GM23338 (cell line): ENCODE measurements around the gene PPP6R3. TPM values are rescaled to one million over a fixed set of nuclear protein-coding genes. Genes with fewer than 3 reads are reported as not detected.

Experiments used
- ATAC-seq: fragments of 200-7000 bp; cut with Tn5 transposase; 3 replicates; pipeline ENCODE4 v1.9.1; 2020
- DNase-seq: peaks from one replicate; pipeline ENCODE4 v3.0.0-alpha.2; 2015; ENCODE audit warnings: low spot score
- H2AFZ ChIP-seq: fragments of 200-600 bp; sonication (generic); 2 replicates; pipeline ENCODE4 v1.8.0; 2016; ENCODE audit warnings: antibody characterized with exemption, mild to moderate bottlenecking, moderate library complexity
- H3F3A ChIP-seq: fragments of 200-600 bp; sonication (generic); replicated peaks from 2 replicates; pipeline ENCODE4 v1.8.0; 2017; ENCODE audit warnings: antibody characterized with exemption, mixed run types, low read depth
- H3K27ac ChIP-seq: fragments of 200-600 bp; sonication (generic); 2 replicates; pipeline ENCODE4 v1.6.1; 2016; ENCODE audit warnings: low read depth
- H3K27me3 ChIP-seq: fragments of 200-600 bp; sonication (generic); 2 replicates; pipeline ENCODE4 v1.8.0; 2016; ENCODE audit warnings: mild to moderate bottlenecking, mixed run types, moderate library complexity; ENCODE audit not compliant: insufficient read depth
- H3K36me3 ChIP-seq: fragments of 200-600 bp; sonication (generic); 2 replicates; pipeline ENCODE4 v1.8.0; 2016; ENCODE audit warnings: mild to moderate bottlenecking; ENCODE audit not compliant: insufficient read depth
- H3K4me1 ChIP-seq: fragments of 200-600 bp; sonication (generic); 2 replicates; pipeline ENCODE4 v1.8.0; 2016; ENCODE audit warnings: mild to moderate bottlenecking, moderate library complexity; ENCODE audit not compliant: insufficient read depth
- H3K4me2 ChIP-seq: fragments of 200-600 bp; sonication (generic); 2 replicates; pipeline ENCODE4 v1.7.1; 2017; ENCODE audit warnings: mixed run types
- H3K4me3 ChIP-seq: fragments of 200-600 bp; sonication (generic); 2 replicates; pipeline ENCODE4 v1.6.1; 2016; ENCODE audit warnings: mixed run types
- H3K79me2 ChIP-seq: fragments of 200-600 bp; sonication (generic); replicated peaks from 2 replicates; pipeline ENCODE4 v1.8.0; 2017; ENCODE audit warnings: mild to moderate bottlenecking; ENCODE audit not compliant: insufficient read depth
- H3K9me2 ChIP-seq: fragments of 200-600 bp; sonication (generic); 2 replicates; pipeline ENCODE4 v1.8.0; 2017; ENCODE audit not compliant: insufficient read depth
- H4K20me1 ChIP-seq: fragments of 200-600 bp; sonication (generic); replicated peaks from 2 replicates; pipeline ENCODE4 v1.8.0; 2017; ENCODE audit warnings: mild to moderate bottlenecking; ENCODE audit not compliant: insufficient read depth
- H3K27ac Mint-ChIP-seq: 2 replicates; pipeline ENCODE4 v1.8.0; 2020; ENCODE audit warnings: inconsistent platforms, mild to moderate bottlenecking, moderate library complexity, mixed read lengths
- H3K27me3 Mint-ChIP-seq: 3 replicates; pipeline ENCODE4 v1.8.0; 2022; ENCODE audit warnings: low read depth, mild to moderate bottlenecking, moderate library complexity, mixed read lengths, inconsistent platforms; ENCODE audit not compliant: insufficient read depth, poor library complexity
- H3K36me3 Mint-ChIP-seq: 3 replicates; pipeline ENCODE4 v1.8.0; 2021; ENCODE audit warnings: low read depth, mild to moderate bottlenecking, inconsistent platforms, moderate library complexity, mixed read lengths
- H3K4me1 Mint-ChIP-seq: 3 replicates; pipeline ENCODE4 v1.8.0; 2020; ENCODE audit warnings: mild to moderate bottlenecking, inconsistent platforms, mixed read lengths
- H3K4me3 Mint-ChIP-seq: 3 replicates; pipeline ENCODE4 v1.8.0; 2021; ENCODE audit warnings: moderate library complexity, mild to moderate bottlenecking, inconsistent platforms, mixed read lengths
- H3K9me3 Mint-ChIP-seq: 3 replicates; pipeline ENCODE4 v1.8.0; 2020; ENCODE audit warnings: moderate library complexity, mild to moderate bottlenecking, inconsistent platforms, mixed read lengths
- CREB1 ChIP-seq: fragments of 250-450 bp; sonication (Bioruptor Pico); IDR thresholded peaks from 2 replicates; pipeline ENCODE4 v1.5.0; 2020; ENCODE audit warnings: low read depth, mild to moderate bottlenecking, moderate library complexity
- CTCF ChIP-seq, 2 experiments: fragments of 200-600 bp in 1 of 2; sonication (generic) in 1 of 2; conservative IDR thresholded peaks; 2 replicates each; pipeline versions ENCODE4 v1.5.1 to v1.6.1; 2016 to 2017; ENCODE audit warnings: antibody characterized with exemption in 2 of 2, low read depth in 2 of 2, mild to moderate bottlenecking in 2 of 2, moderate library complexity in 1 of 2
- ETS1 ChIP-seq: IDR thresholded peaks from 2 replicates; pipeline ENCODE4 v1.6.1; 2016; ENCODE audit warnings: antibody characterized with exemption
- EZH2 ChIP-seq: fragments of 200-600 bp; sonication (generic); IDR thresholded peaks from one replicate; pipeline ENCODE4 v1.8.0; 2017; ENCODE audit warnings: antibody characterized with exemption, mild to moderate bottlenecking, low read depth; ENCODE audit not compliant: unreplicated experiment
- EZH2phosphoT487 ChIP-seq: fragments of 200-600 bp; sonication (generic); IDR thresholded peaks from one replicate; pipeline ENCODE4 v1.8.1; 2018; ENCODE audit warnings: antibody characterized with exemption; ENCODE audit not compliant: unreplicated experiment
- JUNB ChIP-seq: IDR thresholded peaks from one replicate; pipeline ENCODE4 v1.6.1; 2016; ENCODE audit warnings: antibody characterized with exemption; ENCODE audit not compliant: unreplicated experiment
- NANOG ChIP-seq: IDR thresholded peaks from 2 replicates; pipeline ENCODE4 v1.6.1; 2016; ENCODE audit warnings: antibody characterized with exemption, borderline replicate concordance
- POLR2AphosphoS5 ChIP-seq: IDR thresholded peaks from 2 replicates; pipeline ENCODE4 v1.6.1; 2016; ENCODE audit warnings: antibody characterized with exemption, low read depth
- REST ChIP-seq: IDR thresholded peaks from one replicate; pipeline ENCODE4 v1.6.1; 2018; ENCODE audit warnings: antibody characterized with exemption; ENCODE audit not compliant: unreplicated experiment
- STAT1 ChIP-seq: IDR thresholded peaks from one replicate; pipeline ENCODE4 v1.6.1; 2016; ENCODE audit warnings: antibody characterized with exemption; ENCODE audit not compliant: unreplicated experiment
- ZNF114 ChIP-seq: fragments of 250-450 bp; sonication (Bioruptor Pico); IDR thresholded peaks from 2 replicates; pipeline ENCODE4 v1.5.0; 2020; ENCODE audit warnings: mild to moderate bottlenecking, moderate library complexity
- ZNF331 ChIP-seq: fragments of 250-450 bp; sonication (Bioruptor Pico); IDR thresholded peaks from 2 replicates; pipeline ENCODE4 v1.5.0; 2020; ENCODE audit warnings: low read depth, mild to moderate bottlenecking, moderate library complexity
- ZNF462 ChIP-seq: fragments of 250-450 bp; sonication (Bioruptor Pico); IDR thresholded peaks from 2 replicates; pipeline ENCODE4 v1.5.0; 2020; ENCODE audit warnings: mild to moderate bottlenecking, moderate library complexity
- polyA plus RNA-seq: library from polyadenylated mRNA; unstranded; fragments of >200 nt; fragmentation: Nextera tagmentation; extraction: Ambion mirVana; gene quantifications from 2 replicates; pipeline ENCODE4 v1.2.1, GENCODE V29; 2016
- total RNA-seq: library from RNA; depleted of rRNA; stranded (reverse); fragments of >200 nt; shearing (Covaris generic); gene quantifications from 2 replicates; pipeline ENCODE4 v1.2.3, GENCODE V29; 2014

PPP6R3 gene
- total and polyA plus RNA-seq, 2 experiments from 2014 or later = 170 to 268 TPM

DNA sequence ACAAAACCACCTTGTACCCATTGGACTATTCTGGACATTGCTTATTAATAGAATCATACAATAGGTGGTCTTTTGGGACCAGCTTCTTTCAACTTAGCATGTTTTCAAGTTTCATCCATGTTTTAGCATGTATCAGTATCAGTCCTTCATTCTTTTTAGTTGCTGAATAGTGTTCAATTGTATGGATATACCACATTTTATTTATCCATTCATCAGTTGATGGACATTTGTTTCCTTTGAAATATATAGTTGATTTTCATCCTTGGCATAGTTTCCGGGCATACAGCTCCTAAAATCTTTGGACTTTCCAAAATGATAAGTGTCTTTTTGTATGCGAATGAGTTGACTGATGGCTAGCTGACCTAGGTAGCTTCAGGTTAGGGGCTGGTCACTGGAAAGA lies 12.2 kb downstream of the PPP6R3 start:
- Histone ChIP-seq H3K27me3 (no peaks in the 10 kb centered on the region), H3K4me1 (peaks cover 38% of the 10 kb centered on the region), H3K4me2 (no peak overlapping the region), H3K9me2 (no peaks in the 10 kb centered on the region), H2AFZ (no peak overlapping the region), H3K4me3 (no peak overlapping the region), H3K36me3 (peaks cover 4% of the 10 kb centered on the region), H3K79me2 (peaks cover 98% of the 10 kb centered on the region), H4K20me1 (peaks cover 63% of the 10 kb centered on the region), H3F3A (peaks cover 10% of the 10 kb centered on the region; the same call in 1 of the 2 replicates), H3K27ac (no peak overlapping the region)
- Mint-ChIP-seq H3K27me3 (peaks cover 9% of the 10 kb centered on the region), H3K36me3 (peaks cover 68% of the 10 kb centered on the region), H3K9me3 (peaks cover 27% of the 10 kb centered on the region; the same call in 2 of the 3 replicates), H3K4me3 (no peak overlapping the region), H3K27ac (no peak overlapping the region), H3K4me1 (peaks cover 46% of the 10 kb centered on the region)
- no peak for TF ChIP-seq CTCF (conservative IDR thresholded peaks at IDR 0.05; ENCODE audit: low read depth in 2 of 2)
- TF ChIP-seq REST = no peak
- TF ChIP-seq ZNF331 = no peak
- no peak for TF ChIP-seq ZNF114 (CRISPR knock-in tag)
- no peak for TF ChIP-seq EZH2
- no peak for TF ChIP-seq STAT1
- TF ChIP-seq CREB1 = no peak
- TF ChIP-seq NANOG = no peak
- no peak for TF ChIP-seq ZNF462 (CRISPR knock-in tag)
- no peak for TF ChIP-seq POLR2AphosphoS5
- TF ChIP-seq EZH2phosphoT487 = no peak
- no peak for TF ChIP-seq JUNB
- TF ChIP-seq ETS1 = no peak
- no peak for DNase-seq
- ATAC-seq = no peak
